K562 (cell line): ENCODE measurements around the gene TCF12. TPM values are rescaled to one million over a fixed set of nuclear protein-coding genes. Genes with fewer than 3 reads are reported as not detected.

Experiments used
- SIX5 ChIP-seq, 2 experiments: IDR thresholded peaks; 2 replicates each; pipeline ENCODE4 v1.6.1; 2011; ENCODE audit warnings: low read length in 2 of 2, borderline replicate concordance in 1 of 2, low read depth in 1 of 2, mild to moderate bottlenecking in 1 of 2, moderate library complexity in 1 of 2; ENCODE audit not compliant: insufficient read depth in 1 of 2
- ZNF717 ChIP-seq: fragments of 250-450 bp; sonication (Bioruptor Pico); IDR thresholded peaks from 2 replicates; pipeline ENCODE4 v1.5.0; 2021
- polyA plus RNA-seq, 8 experiments: library from polyadenylated mRNA; depleted of rRNA in 4 of 8; stranded (reverse) in 5 of 8; unstranded in 3 of 8; fragments of >200 nt; fragmentation: Nextera tagmentation in 2 of 8; fragmentation: Illumina TruSeq in 1 of 8; extraction: Ambion mirVana in 2 of 8; extraction: Trizol in 1 of 8; gene quantifications; 2 replicates each; pipeline versions ENCODE4 v1.2.1 to v1.2.3, GENCODE V29; 2011 to 2014; ENCODE audit warnings: inconsistent platforms in 1 of 8, missing spikeins in 1 of 8
- total RNA-seq, 7 experiments: library from RNA; depleted of rRNA in 6 of 7; stranded (reverse); fragments of >200 nt in 6 of 7; fragmentation: Illumina TruSeq in 2 of 7; extraction: Trizol in 2 of 7; gene quantifications; 2 replicates each; pipeline versions ENCODE4 v1.2.1 to v1.2.3, GENCODE V29; 2011 to 2021; ENCODE audit warnings: low replicate concordance in 1 of 7
- TF ChIP-seq, protein P1 (sequence below), 2 experiments: fragments of 450-650 bp; IDR thresholded peaks; 2 replicates each; pipeline ENCODE4 v1.6.1; 2018; ENCODE audit warnings: mild to moderate bottlenecking in 2 of 2, low read depth in 1 of 2; ENCODE audit not compliant: partially characterized antibody in 2 of 2
- TF ChIP-seq, protein P2 (sequence below): fragments of 450-650 bp; IDR thresholded peaks from 2 replicates; pipeline ENCODE4 v1.6.1; 2016; ENCODE audit warnings: low read depth, mild to moderate bottlenecking, moderate library complexity
- TF ChIP-seq, protein P3 (sequence below): IDR thresholded peaks from 3 replicates; pipeline ENCODE4 v1.6.1; 2011; ENCODE audit warnings: borderline replicate concordance, mild to moderate bottlenecking, moderate library complexity; ENCODE audit not compliant: insufficient read length; ENCODE audit errors: extremely low read depth

The TCF12 gene
- total and polyA plus RNA-seq, 9 of the 15 experiments (the other 6 are each of a cell fraction or from before 2014, with no cell fraction given): 10.5 to 132 (median 52.9) TPM

DNA sequence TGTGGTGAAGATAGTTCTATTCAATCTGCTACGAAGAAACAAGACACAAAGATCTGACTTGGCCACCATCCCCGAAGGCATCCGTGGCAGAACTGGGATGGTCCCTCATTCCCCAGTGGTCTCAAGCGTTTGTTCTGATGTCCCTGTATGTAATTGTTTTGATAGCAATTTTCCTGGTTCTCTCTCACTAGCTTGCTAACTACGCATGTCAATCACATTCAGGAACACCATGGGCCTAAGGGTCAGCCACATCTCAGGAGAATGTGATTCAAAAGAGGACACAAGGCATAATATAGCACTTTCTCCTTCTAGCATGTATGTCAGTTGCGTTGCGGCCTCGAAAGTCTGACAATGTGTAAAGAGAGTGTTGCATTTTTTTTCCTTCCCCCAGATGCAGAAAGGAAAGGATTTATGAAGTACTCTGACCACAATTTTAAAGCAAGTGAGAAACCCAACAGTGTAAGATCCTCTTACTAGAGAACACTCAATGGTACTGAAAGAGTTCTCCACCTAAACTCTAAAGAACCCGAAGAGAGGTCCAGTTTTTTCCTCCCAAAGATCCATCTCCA, 32.0 kb upstream of the TCF12 start (continued):
- TF ChIP-seq, protein P1, sequence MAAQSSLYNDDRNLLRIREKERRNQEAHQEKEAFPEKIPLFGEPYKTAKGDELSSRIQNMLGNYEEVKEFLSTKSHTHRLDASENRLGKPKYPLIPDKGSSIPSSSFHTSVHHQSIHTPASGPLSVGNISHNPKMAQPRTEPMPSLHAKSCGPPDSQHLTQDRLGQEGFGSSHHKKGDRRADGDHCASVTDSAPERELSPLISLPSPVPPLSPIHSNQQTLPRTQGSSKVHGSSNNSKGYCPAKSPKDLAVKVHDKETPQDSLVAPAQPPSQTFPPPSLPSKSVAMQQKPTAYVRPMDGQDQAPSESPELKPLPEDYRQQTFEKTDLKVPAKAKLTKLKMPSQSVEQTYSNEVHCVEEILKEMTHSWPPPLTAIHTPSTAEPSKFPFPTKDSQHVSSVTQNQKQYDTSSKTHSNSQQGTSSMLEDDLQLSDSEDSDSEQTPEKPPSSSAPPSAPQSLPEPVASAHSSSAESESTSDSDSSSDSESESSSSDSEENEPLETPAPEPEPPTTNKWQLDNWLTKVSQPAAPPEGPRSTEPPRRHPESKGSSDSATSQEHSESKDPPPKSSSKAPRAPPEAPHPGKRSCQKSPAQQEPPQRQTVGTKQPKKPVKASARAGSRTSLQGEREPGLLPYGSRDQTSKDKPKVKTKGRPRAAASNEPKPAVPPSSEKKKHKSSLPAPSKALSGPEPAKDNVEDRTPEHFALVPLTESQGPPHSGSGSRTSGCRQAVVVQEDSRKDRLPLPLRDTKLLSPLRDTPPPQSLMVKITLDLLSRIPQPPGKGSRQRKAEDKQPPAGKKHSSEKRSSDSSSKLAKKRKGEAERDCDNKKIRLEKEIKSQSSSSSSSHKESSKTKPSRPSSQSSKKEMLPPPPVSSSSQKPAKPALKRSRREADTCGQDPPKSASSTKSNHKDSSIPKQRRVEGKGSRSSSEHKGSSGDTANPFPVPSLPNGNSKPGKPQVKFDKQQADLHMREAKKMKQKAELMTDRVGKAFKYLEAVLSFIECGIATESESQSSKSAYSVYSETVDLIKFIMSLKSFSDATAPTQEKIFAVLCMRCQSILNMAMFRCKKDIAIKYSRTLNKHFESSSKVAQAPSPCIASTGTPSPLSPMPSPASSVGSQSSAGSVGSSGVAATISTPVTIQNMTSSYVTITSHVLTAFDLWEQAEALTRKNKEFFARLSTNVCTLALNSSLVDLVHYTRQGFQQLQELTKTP (IDR thresholded peaks at IDR 0.05; ENCODE audit: low read depth in 1 of 2, partially characterized antibody in 2 of 2): peak in 1 of 2 experiments; percentile 18
- TF ChIP-seq ZNF717 (CRISPR knock-in tag) (no peak), SIX5 (IDR thresholded peaks at IDR 0.05; ENCODE audit: borderline replicate concordance in 1 of 2, insufficient read depth in 1 of 2, low read depth in 1 of 2, low read length in 2 of 2) (no peak)
- TF ChIP-seq, protein P2, sequence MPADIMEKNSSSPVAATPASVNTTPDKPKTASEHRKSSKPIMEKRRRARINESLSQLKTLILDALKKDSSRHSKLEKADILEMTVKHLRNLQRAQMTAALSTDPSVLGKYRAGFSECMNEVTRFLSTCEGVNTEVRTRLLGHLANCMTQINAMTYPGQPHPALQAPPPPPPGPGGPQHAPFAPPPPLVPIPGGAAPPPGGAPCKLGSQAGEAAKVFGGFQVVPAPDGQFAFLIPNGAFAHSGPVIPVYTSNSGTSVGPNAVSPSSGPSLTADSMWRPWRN: 0 out of 2 replicates have a peak, but pooled peaks have one; percentile 14
- TF ChIP-seq, protein P3, sequence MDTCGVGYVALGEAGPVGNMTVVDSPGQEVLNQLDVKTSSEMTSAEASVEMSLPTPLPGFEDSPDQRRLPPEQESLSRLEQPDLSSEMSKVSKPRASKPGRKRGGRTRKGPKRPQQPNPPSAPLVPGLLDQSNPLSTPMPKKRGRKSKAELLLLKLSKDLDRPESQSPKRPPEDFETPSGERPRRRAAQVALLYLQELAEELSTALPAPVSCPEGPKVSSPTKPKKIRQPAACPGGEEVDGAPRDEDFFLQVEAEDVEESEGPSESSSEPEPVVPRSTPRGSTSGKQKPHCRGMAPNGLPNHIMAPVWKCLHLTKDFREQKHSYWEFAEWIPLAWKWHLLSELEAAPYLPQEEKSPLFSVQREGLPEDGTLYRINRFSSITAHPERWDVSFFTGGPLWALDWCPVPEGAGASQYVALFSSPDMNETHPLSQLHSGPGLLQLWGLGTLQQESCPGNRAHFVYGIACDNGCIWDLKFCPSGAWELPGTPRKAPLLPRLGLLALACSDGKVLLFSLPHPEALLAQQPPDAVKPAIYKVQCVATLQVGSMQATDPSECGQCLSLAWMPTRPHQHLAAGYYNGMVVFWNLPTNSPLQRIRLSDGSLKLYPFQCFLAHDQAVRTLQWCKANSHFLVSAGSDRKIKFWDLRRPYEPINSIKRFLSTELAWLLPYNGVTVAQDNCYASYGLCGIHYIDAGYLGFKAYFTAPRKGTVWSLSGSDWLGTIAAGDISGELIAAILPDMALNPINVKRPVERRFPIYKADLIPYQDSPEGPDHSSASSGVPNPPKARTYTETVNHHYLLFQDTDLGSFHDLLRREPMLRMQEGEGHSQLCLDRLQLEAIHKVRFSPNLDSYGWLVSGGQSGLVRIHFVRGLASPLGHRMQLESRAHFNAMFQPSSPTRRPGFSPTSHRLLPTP: no peak
